HFF-Myc (cell line): ENCODE data around the gene PAX1.

ENCODE experiments used
- DNase-seq: peaks from one replicate; pipeline ENCODE4 v3.0.0-alpha.2; 2011; ENCODE audit warnings: low read depth; ENCODE audit errors: extremely low read depth
- H3K4me3 ChIP-seq: replicated peaks from 2 replicates; pipeline ENCODE4 v1.5.1; 2011; ENCODE audit warnings: low read depth, mild to moderate bottlenecking, control low read depth, low read length
- TF ChIP-seq, protein P1 (sequence below): IDR thresholded peaks from 2 replicates; pipeline ENCODE4 v1.5.1; 2012; ENCODE audit warnings: mild to moderate bottlenecking, low read depth, low read length, control low read depth; ENCODE audit errors: missing control alignments

Gene PAX1

GRCh38 chr20:21670981-21671380 is 34.5 kb upstream of the PAX1 start:
- DNase-seq = no peak
- TF ChIP-seq, protein P1, sequence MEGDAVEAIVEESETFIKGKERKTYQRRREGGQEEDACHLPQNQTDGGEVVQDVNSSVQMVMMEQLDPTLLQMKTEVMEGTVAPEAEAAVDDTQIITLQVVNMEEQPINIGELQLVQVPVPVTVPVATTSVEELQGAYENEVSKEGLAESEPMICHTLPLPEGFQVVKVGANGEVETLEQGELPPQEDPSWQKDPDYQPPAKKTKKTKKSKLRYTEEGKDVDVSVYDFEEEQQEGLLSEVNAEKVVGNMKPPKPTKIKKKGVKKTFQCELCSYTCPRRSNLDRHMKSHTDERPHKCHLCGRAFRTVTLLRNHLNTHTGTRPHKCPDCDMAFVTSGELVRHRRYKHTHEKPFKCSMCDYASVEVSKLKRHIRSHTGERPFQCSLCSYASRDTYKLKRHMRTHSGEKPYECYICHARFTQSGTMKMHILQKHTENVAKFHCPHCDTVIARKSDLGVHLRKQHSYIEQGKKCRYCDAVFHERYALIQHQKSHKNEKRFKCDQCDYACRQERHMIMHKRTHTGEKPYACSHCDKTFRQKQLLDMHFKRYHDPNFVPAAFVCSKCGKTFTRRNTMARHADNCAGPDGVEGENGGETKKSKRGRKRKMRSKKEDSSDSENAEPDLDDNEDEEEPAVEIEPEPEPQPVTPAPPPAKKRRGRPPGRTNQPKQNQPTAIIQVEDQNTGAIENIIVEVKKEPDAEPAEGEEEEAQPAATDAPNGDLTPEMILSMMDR = no peak
- no peak overlapping the region for H3K4me3 ChIP-seq

DNA sequence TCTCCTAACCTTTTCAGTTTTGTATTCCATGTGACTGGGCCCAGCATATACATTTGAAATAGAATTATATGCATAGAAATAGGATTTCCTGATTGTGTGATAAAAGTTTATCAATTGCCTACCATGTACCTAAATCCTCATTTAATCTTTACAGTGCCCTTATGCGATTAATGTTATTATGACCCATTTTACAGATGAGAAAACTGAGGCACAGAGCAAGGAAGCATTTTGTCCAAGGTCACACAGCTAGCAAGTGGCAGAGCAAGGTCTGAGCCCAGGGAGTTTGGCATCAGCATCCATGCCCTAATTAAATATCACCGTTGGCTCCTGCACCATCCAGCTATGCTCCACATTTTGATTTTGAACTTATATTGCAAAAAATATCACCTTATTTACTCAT is 28.2 kb upstream of the PAX1 start:
- no peak for DNase-seq
- TF ChIP-seq, protein P1 = no peak
- no peak overlapping the region for H3K4me3 ChIP-seq

- DNase-seq = no peak
- TF ChIP-seq, protein P1 = no peak
- H3K4me3 ChIP-seq = no peak overlapping the region
These were observed 27.7 kb upstream of the PAX1 start for GRCh38 chr20:21677781-21678180.

GRCh38 chr20:21681234-21681921 is 24.1 kb upstream of the PAX1 start:
- H3K4me3 ChIP-seq = no peak overlapping the region
- TF ChIP-seq, protein P1 = no peak
- DNase-seq = no peak

DNA sequence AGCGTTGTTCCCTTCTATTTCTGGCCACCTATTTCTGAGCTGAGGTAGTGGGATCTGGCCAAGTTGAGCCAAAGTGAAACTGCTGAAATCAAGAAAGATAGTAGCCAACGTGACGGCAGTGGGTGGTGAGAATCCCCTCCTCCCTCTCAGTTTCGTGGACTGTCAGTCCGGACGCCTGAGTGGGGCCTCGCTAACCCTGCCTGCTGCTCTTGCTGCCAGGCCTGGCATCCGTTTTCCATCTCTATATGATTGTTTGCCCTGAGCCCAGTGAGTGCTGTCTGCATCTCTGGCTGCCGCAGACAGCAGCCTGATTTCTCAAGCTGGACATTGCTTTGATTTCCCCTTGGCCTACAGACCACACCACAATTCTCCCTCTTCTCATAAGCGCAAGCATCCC is 23.5 kb upstream of the PAX1 start:
- TF ChIP-seq, protein P1 = no peak
- no peak for DNase-seq
- H3K4me3 ChIP-seq = no peak overlapping the region

DNA sequence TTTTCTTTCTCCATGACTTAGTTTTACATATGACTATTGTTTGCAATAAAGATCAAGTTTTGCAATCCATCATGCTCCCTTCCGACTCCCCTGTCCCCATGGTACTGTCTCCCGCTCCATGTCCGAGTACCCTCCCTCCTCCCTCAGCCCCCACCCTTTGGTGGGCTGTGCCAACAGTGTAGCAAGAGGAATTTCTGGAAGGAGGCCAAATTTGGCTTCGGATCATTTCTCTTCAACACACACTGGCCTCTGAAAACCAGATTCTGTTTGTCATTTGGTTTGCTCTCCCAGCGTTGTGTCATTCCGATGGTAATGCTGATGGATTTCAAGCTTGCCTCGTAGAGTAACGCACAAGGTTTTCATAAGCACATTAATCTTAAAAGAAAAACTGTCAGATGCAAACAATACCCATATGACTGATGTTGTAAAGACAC is 22.9 kb upstream of the PAX1 start:
- no peak overlapping the region for H3K4me3 ChIP-seq
- no peak for DNase-seq
- TF ChIP-seq, protein P1 = no peak

- TF ChIP-seq, protein P1 = no peak
- H3K4me3 ChIP-seq = no peak overlapping the region
- DNase-seq = no peak
These were observed 20.8 kb upstream of the PAX1 start for GRCh38 chr20:21684671-21685070.
